Liver (tissue), 9 donors: Measurements from ENCODE around the gene JAZF1. TPM values are rescaled to one million over a fixed set of nuclear protein-coding genes. Genes with fewer than 3 reads are reported as not detected.

Experiments
- DNase-seq: peaks from one replicate; pipeline ENCODE4 v3.0.0-alpha.2; 2017; ENCODE audit warnings: low spot score
- H3K27ac ChIP-seq, 2 donors: one replicate each; pipeline ENCODE4 v1.7.0; 2013; ENCODE audit warnings: inconsistent platforms in 2 of 2, low read length in 2 of 2, control low read depth in 1 of 2, low read depth in 1 of 2, mild to moderate bottlenecking in 1 of 2
- H3K27me3 ChIP-seq, 4 donors: one replicate each; pipeline versions ENCODE4 v1.6.1 to v1.7.0; 2013; ENCODE audit warnings: low read length in 3 of 4, inconsistent platforms in 1 of 4, mild to moderate bottlenecking in 1 of 4, moderate library complexity in 1 of 4; ENCODE audit not compliant: control insufficient read depth in 4 of 4, insufficient read depth in 4 of 4
- H3K36me3 ChIP-seq, 4 donors: one replicate each; pipeline versions ENCODE4 v1.6.1 to v1.7.0; 2013; ENCODE audit warnings: low read length in 3 of 4, mild to moderate bottlenecking in 3 of 4, low read depth in 1 of 4, moderate library complexity in 1 of 4; ENCODE audit not compliant: control insufficient read depth in 4 of 4, insufficient read depth in 3 of 4
- H3K4me1 ChIP-seq, 4 donors: one replicate each; pipeline versions ENCODE4 v1.6.1 to v1.7.0; 2013; ENCODE audit warnings: low read length in 3 of 4, mild to moderate bottlenecking in 3 of 4, moderate library complexity in 1 of 4; ENCODE audit not compliant: control insufficient read depth in 4 of 4, insufficient read depth in 4 of 4
- H3K4me3 ChIP-seq, 3 donors: one replicate each; pipeline versions ENCODE4 v1.6.1 to v1.7.0; 2013; ENCODE audit warnings: low read length in 3 of 3, control low read depth in 1 of 3, low read depth in 1 of 3, mild to moderate bottlenecking in 1 of 3
- H3K9ac ChIP-seq, 2 donors: one replicate each; pipeline ENCODE4 v1.7.0; 2013; ENCODE audit warnings: low read length in 2 of 2, mild to moderate bottlenecking in 2 of 2, moderate library complexity in 2 of 2, control low read depth in 1 of 2, low read depth in 1 of 2
- H3K9me3 ChIP-seq, 4 donors: one replicate each; pipeline versions ENCODE4 v1.6.1 to v1.7.0; 2013; ENCODE audit warnings: low read length in 3 of 4; ENCODE audit not compliant: control insufficient read depth in 4 of 4
- CTCF ChIP-seq: fragments of 150-350 bp; IDR thresholded peaks from 2 replicates; pipeline ENCODE4 v1.5.1; 2017; ENCODE audit warnings: improper control_type of control experiment, low read depth, low read length; ENCODE audit not compliant: missing input control
- EGR1 ChIP-seq, 2 donors: IDR thresholded peaks; 2 replicates each; pipeline ENCODE4 v1.6.1; 2016 to 2018; ENCODE audit warnings: antibody characterized with exemption in 2 of 2, low read depth in 2 of 2
- FOXA1 ChIP-seq: IDR thresholded peaks from 2 replicates; pipeline ENCODE4 v1.6.1; 2016; ENCODE audit warnings: antibody characterized with exemption
- FOXA2 ChIP-seq: IDR thresholded peaks from 2 replicates; pipeline ENCODE4 v1.6.1; 2016; ENCODE audit warnings: antibody characterized with exemption
- GABPA ChIP-seq, 2 donors: IDR thresholded peaks in 1 of 2; conservative IDR thresholded peaks in 1 of 2; 2 replicates each; pipeline ENCODE4 v1.6.1; 2016; ENCODE audit warnings: antibody characterized with exemption in 2 of 2, mild to moderate bottlenecking in 1 of 2, moderate library complexity in 1 of 2
- HNF4A ChIP-seq, 2 donors: conservative IDR thresholded peaks; 2 replicates each; pipeline ENCODE4 v1.6.1; 2016; ENCODE audit warnings: antibody characterized with exemption in 2 of 2, mild to moderate bottlenecking in 2 of 2
- HNF4G ChIP-seq: IDR thresholded peaks from 2 replicates; pipeline ENCODE4 v1.6.1; 2016; ENCODE audit warnings: antibody characterized with exemption
- JUND ChIP-seq, 2 donors: IDR thresholded peaks; 2 replicates each; pipeline ENCODE4 v1.6.1; 2016; ENCODE audit warnings: antibody characterized with exemption in 2 of 2
- NR2F2 ChIP-seq: IDR thresholded peaks from 2 replicates; pipeline ENCODE4 v1.6.1; 2016; ENCODE audit warnings: antibody characterized with exemption
- RAD21 ChIP-seq, 2 donors: IDR thresholded peaks; 2 replicates each; pipeline ENCODE4 v1.6.1; 2016; ENCODE audit warnings: antibody characterized with exemption in 2 of 2, mild to moderate bottlenecking in 2 of 2
- RXRA ChIP-seq, 2 donors: IDR thresholded peaks; 2 replicates each; pipeline ENCODE4 v1.6.1; 2017 to 2018; ENCODE audit warnings: antibody characterized with exemption in 2 of 2, mild to moderate bottlenecking in 1 of 2
- SP1 ChIP-seq: IDR thresholded peaks from 2 replicates; pipeline ENCODE4 v1.6.1; 2018; ENCODE audit warnings: antibody characterized with exemption, mild to moderate bottlenecking
- YY1 ChIP-seq: IDR thresholded peaks from 2 replicates; pipeline ENCODE4 v1.6.1; 2016; ENCODE audit warnings: antibody characterized with exemption, mild to moderate bottlenecking
- WGBS: extraction: QIAGEN DNeasy Blood & Tissue Kit; methylation state at CpG from one replicate; pipeline ENCODE4 v1.1.7; 2013; 5-methylcytosine and 5-hydroxymethylcytosine counted together
- polyA plus RNA-seq, 2 donors: library from polyadenylated mRNA; stranded (reverse) in 1 of 2; unstranded in 1 of 2; fragments of 200-250 nt in 1 of 2; fragments of >200 nt in 1 of 2; fragmentation: Nextera tagmentation in 1 of 2; extraction: Ambion mirVana in 1 of 2; gene quantifications; one replicate each; pipeline versions ENCODE4 v1.2.1 to v1.2.3, GENCODE V29; 2013 to 2015
- total RNA-seq, 2 donors: library from RNA; depleted of rRNA; stranded (reverse); fragments of >200 nt; gene quantifications; one replicate each; pipeline ENCODE4 v1.2.3, GENCODE V29; 2014
- TF ChIP-seq, protein P1 (sequence below): IDR thresholded peaks from 2 replicates; pipeline ENCODE4 v1.6.1; 2016; ENCODE audit warnings: antibody characterized with exemption, mild to moderate bottlenecking
- TF ChIP-seq, protein P2 (sequence below): IDR thresholded peaks from 2 replicates; pipeline ENCODE4 v1.6.1; 2016; ENCODE audit warnings: antibody characterized with exemption
- donor health status: healthy.
- donor health status: healthy.
- donor health status: healthy.
- donor health status: healthy.
- donor health status: healthy.

Gene JAZF1
- total and polyA plus RNA-seq, 4 donors, result 2.7 to 17.8 (median 4.0) TPM

GRCh38 chr7:27875832-27876231, 304.8 kb downstream of the JAZF1 start:
- WGBS, result 100% methylated on average over 2 of the region's 2 CpGs
- no peak for DNase-seq
- H3K4me1 ChIP-seq, result peaks cover 0 to 21% (median 13%) of the 10 kb centered on the region in 4 donors
- no peak overlapping the region for H3K4me3 ChIP-seq
- H3K36me3 ChIP-seq, result no peaks in the 10 kb centered on the region
- no peak overlapping the region for H3K27ac ChIP-seq
- H3K9ac ChIP-seq, result no peak overlapping the region
- no peaks in the 10 kb centered on the region for H3K27me3 ChIP-seq
- TF ChIP-seq, protein P1, sequence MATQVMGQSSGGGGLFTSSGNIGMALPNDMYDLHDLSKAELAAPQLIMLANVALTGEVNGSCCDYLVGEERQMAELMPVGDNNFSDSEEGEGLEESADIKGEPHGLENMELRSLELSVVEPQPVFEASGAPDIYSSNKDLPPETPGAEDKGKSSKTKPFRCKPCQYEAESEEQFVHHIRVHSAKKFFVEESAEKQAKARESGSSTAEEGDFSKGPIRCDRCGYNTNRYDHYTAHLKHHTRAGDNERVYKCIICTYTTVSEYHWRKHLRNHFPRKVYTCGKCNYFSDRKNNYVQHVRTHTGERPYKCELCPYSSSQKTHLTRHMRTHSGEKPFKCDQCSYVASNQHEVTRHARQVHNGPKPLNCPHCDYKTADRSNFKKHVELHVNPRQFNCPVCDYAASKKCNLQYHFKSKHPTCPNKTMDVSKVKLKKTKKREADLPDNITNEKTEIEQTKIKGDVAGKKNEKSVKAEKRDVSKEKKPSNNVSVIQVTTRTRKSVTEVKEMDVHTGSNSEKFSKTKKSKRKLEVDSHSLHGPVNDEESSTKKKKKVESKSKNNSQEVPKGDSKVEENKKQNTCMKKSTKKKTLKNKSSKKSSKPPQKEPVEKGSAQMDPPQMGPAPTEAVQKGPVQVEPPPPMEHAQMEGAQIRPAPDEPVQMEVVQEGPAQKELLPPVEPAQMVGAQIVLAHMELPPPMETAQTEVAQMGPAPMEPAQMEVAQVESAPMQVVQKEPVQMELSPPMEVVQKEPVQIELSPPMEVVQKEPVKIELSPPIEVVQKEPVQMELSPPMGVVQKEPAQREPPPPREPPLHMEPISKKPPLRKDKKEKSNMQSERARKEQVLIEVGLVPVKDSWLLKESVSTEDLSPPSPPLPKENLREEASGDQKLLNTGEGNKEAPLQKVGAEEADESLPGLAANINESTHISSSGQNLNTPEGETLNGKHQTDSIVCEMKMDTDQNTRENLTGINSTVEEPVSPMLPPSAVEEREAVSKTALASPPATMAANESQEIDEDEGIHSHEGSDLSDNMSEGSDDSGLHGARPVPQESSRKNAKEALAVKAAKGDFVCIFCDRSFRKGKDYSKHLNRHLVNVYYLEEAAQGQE, result no peak
- TF ChIP-seq HNF4A (conservative IDR thresholded peaks at IDR 0.05), result no peak
- TF ChIP-seq FOXA1, result no peak
- TF ChIP-seq RAD21 (IDR thresholded peaks at IDR 0.05), result no peak
- no peak for TF ChIP-seq EGR1 (IDR thresholded peaks at IDR 0.05; ENCODE audit: low read depth in 2 of 2)
- TF ChIP-seq NR2F2, result no peak
- TF ChIP-seq GABPA (IDR thresholded peaks at IDR 0.05 in 1 of 2, conservative IDR thresholded peaks at IDR 0.05 in 1 of 2), result no peak
- TF ChIP-seq, protein P2, sequence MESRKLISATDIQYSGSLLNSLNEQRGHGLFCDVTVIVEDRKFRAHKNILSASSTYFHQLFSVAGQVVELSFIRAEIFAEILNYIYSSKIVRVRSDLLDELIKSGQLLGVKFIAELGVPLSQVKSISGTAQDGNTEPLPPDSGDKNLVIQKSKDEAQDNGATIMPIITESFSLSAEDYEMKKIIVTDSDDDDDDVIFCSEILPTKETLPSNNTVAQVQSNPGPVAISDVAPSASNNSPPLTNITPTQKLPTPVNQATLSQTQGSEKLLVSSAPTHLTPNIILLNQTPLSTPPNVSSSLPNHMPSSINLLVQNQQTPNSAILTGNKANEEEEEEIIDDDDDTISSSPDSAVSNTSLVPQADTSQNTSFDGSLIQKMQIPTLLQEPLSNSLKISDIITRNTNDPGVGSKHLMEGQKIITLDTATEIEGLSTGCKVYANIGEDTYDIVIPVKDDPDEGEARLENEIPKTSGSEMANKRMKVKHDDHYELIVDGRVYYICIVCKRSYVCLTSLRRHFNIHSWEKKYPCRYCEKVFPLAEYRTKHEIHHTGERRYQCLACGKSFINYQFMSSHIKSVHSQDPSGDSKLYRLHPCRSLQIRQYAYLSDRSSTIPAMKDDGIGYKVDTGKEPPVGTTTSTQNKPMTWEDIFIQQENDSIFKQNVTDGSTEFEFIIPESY, result no peak
- no peak for TF ChIP-seq JUND (IDR thresholded peaks at IDR 0.05)
- no peak for TF ChIP-seq RXRA (IDR thresholded peaks at IDR 0.05)
- no peak for TF ChIP-seq SP1
- no peak for TF ChIP-seq YY1
- no peak for TF ChIP-seq HNF4G
- no peak for TF ChIP-seq CTCF
- no peak for TF ChIP-seq FOXA2
- H3K9me3 ChIP-seq, result no peaks in the 10 kb centered on the region

GRCh38 chr7:27875061-27875460, 305.5 kb downstream of the JAZF1 start:
- Histone ChIP-seq H3K36me3 (no peaks in the 10 kb centered on the region), H3K9ac (no peak overlapping the region), H3K27ac (no peak overlapping the region), H3K4me1 (peaks cover 0 to 21% (median 13%) of the 10 kb centered on the region in 4 donors), H3K9me3 (no peaks in the 10 kb centered on the region), H3K27me3 (no peaks in the 10 kb centered on the region), H3K4me3 (no peak overlapping the region)
- DNase-seq, result no peak
- 98% methylated on average over 9 of the region's 9 CpGs for WGBS
- no peak for TF ChIP-seq EGR1 (IDR thresholded peaks at IDR 0.05; ENCODE audit: low read depth in 2 of 2)
- TF ChIP-seq, protein P1, result no peak
- no peak for TF ChIP-seq NR2F2
- no peak for TF ChIP-seq GABPA (IDR thresholded peaks at IDR 0.05 in 1 of 2, conservative IDR thresholded peaks at IDR 0.05 in 1 of 2)
- TF ChIP-seq HNF4G, result no peak
- TF ChIP-seq YY1, result no peak
- no peak for TF ChIP-seq HNF4A (conservative IDR thresholded peaks at IDR 0.05)
- no peak for TF ChIP-seq SP1
